ENCODE results near the gene IFT52. TPM values are rescaled to one million over a fixed set of nuclear protein-coding genes. Genes with fewer than 3 reads are reported as not detected.

The IFT52 gene
- total RNA-seq, 1 donor from 2014 or later, result 56.6 TPM

GRCh38 chr20:43568706-43569105, 22.0 kb upstream of the IFT52 start:
- no peak overlapping the region for H3K4me3 Mint-ChIP-seq (ENCODE audit: low read depth)
- H3K36me3 Mint-ChIP-seq (ENCODE audit: insufficient read depth), result no peaks in the 10 kb centered on the region
- no peaks in the 10 kb centered on the region for H3K9me3 Mint-ChIP-seq (ENCODE audit: low read depth)
- H3K27ac Mint-ChIP-seq, result no peak overlapping the region
- no peaks in the 10 kb centered on the region for H3K4me1 Mint-ChIP-seq (ENCODE audit: low read depth)
- no peak for TF ChIP-seq CTCF (IDR thresholded peaks at IDR 0.05; ENCODE audit: unreplicated experiment)
- no peak for DNase-seq (ENCODE audit: low spot score, unreplicated experiment)
- H3K27me3 Mint-ChIP-seq, result no peaks in the 10 kb centered on the region

- H3K9me3 Mint-ChIP-seq (ENCODE audit: low read depth), result no peaks in the 10 kb centered on the region
These were observed 21.5 kb upstream of the IFT52 start for GRCh38 chr20:43569282-43569681.

DNA sequence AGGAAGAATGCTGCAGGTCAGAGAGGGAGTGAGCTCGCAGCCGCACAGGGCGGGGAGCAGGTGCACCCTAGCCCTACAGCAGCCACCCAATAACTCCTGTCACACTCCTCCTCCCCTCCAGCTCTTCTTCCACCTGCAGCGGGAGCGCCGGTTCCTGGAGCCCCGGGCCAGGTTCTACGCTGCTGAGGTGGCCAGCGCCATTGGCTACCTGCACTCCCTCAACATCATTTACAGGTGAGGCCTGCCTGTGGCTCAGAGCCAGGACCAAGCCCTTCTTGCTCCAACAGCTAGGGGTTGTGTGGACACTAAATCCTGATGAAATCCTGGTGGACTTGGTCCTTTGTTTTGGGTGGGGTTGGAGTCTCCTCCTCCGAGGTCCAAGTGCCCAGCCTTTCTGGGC, 20.2 kb upstream of the IFT52 start:
- Mint-ChIP-seq H3K4me1 (ENCODE audit: low read depth) (no peaks in the 10 kb centered on the region), H3K27ac (no peak overlapping the region), H3K27me3 (no peaks in the 10 kb centered on the region), H3K9me3 (ENCODE audit: low read depth) (no peaks in the 10 kb centered on the region), H3K4me3 (ENCODE audit: low read depth) (no peak overlapping the region), H3K36me3 (ENCODE audit: insufficient read depth) (no peaks in the 10 kb centered on the region)
- no peak for TF ChIP-seq CTCF (IDR thresholded peaks at IDR 0.05; ENCODE audit: unreplicated experiment)
- DNase-seq (ENCODE audit: low spot score, unreplicated experiment), result no peak

More at GRCh38 chr20:43569282-43569681, 21.5 kb upstream of the IFT52 start:
- TF ChIP-seq CTCF (IDR thresholded peaks at IDR 0.05; ENCODE audit: unreplicated experiment), result no peak
- H3K36me3 Mint-ChIP-seq (ENCODE audit: insufficient read depth), result no peaks in the 10 kb centered on the region
- DNase-seq (ENCODE audit: low spot score, unreplicated experiment), result no peak
- H3K4me3 Mint-ChIP-seq (ENCODE audit: low read depth), result no peak overlapping the region
- no peaks in the 10 kb centered on the region for H3K4me1 Mint-ChIP-seq (ENCODE audit: low read depth)
- H3K27me3 Mint-ChIP-seq, result no peaks in the 10 kb centered on the region
- H3K27ac Mint-ChIP-seq, result no peak overlapping the region

DNA sequence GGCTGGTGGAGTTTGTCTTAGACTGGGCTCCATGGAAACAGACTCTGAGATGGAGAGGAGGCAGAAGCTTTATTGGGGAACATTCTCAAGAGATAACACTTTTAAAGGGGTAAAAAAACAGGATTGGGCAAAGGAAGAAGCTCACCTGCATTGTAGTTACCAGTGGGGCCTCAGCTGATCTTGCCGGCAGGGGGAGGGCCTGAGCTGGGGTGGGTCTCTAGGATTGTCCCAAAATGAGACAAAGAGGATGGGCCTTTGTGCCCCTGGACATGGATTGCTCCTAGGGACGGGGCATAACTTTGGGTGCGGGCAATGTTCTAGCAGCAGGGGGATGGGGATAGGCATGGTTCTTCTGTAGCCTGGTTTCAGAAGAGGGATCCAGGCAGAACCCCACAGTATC, 19.4 kb upstream of the IFT52 start:
- Mint-ChIP-seq H3K4me3 (ENCODE audit: low read depth) (no peak overlapping the region), H3K4me1 (ENCODE audit: low read depth) (no peaks in the 10 kb centered on the region), H3K36me3 (ENCODE audit: insufficient read depth) (no peaks in the 10 kb centered on the region), H3K27ac (no peak overlapping the region), H3K9me3 (ENCODE audit: low read depth) (no peaks in the 10 kb centered on the region), H3K27me3 (no peaks in the 10 kb centered on the region)
- DNase-seq (ENCODE audit: low spot score, unreplicated experiment), result no peak
- TF ChIP-seq CTCF (IDR thresholded peaks at IDR 0.05; ENCODE audit: unreplicated experiment), result no peak

- Mint-ChIP-seq H3K4me1 (ENCODE audit: low read depth) (no peaks in the 10 kb centered on the region), H3K27ac (no peak overlapping the region), H3K9me3 (ENCODE audit: low read depth) (no peaks in the 10 kb centered on the region), H3K27me3 (no peaks in the 10 kb centered on the region), H3K4me3 (ENCODE audit: low read depth) (no peak overlapping the region), H3K36me3 (ENCODE audit: insufficient read depth) (no peaks in the 10 kb centered on the region)
- DNase-seq (ENCODE audit: low spot score, unreplicated experiment), result no peak
- TF ChIP-seq CTCF (IDR thresholded peaks at IDR 0.05; ENCODE audit: unreplicated experiment), result no peak
These were observed 19.0 kb upstream of the IFT52 start for GRCh38 chr20:43571771-43572170.

All from progenitor cell of endocrine pancreas (in vitro differentiated cells).